GM04503 (cell line): ENCODE data around the gene RBPJL.

Experiments used
- DNase-seq: peaks from one replicate; pipeline ENCODE4 v3.0.0-alpha.2; 2012; ENCODE audit warnings: low read depth

Gene RBPJL

GRCh38 chr20:45317826-45318225 lies 11.2 kb downstream of the RBPJL start:
- no peak for DNase-seq

- no peak for DNase-seq
These were observed 11.8 kb downstream of the RBPJL start for GRCh38 chr20:45318386-45318939.

- no peak for DNase-seq
These were observed 12.3 kb downstream of the RBPJL start for GRCh38 chr20:45318948-45319347.

GRCh38 chr20:45320948-45321595 lies 14.4 kb downstream of the RBPJL start:
- no peak for DNase-seq

- DNase-seq = no peak
These were observed 16.3 kb downstream of the RBPJL start for GRCh38 chr20:45322952-45323383.

- no peak for DNase-seq
These were observed 17.1 kb downstream of the RBPJL start for GRCh38 chr20:45323731-45324130.

- DNase-seq = no peak
These were observed 18.7 kb downstream of the RBPJL start for GRCh38 chr20:45325371-45325770.

- DNase-seq = no peak
These were observed 21.8 kb downstream of the RBPJL start for GRCh38 chr20:45328451-45328850.

- no peak for DNase-seq
These were observed 23.1 kb downstream of the RBPJL start for GRCh38 chr20:45329497-45330319.

GRCh38 chr20:45330476-45330875 lies 23.8 kb downstream of the RBPJL start:
- DNase-seq = no peak

GRCh38 chr20:45336530-45337366 lies 30.1 kb downstream of the RBPJL start:
- DNase-seq = peak; percentile 86

- peak; percentile 87 for DNase-seq
These were observed 30.9 kb downstream of the RBPJL start for GRCh38 chr20:45337367-45338120.

- DNase-seq = no peak
These were observed 31.7 kb downstream of the RBPJL start for GRCh38 chr20:45338121-45339030.

GRCh38 chr20:45339084-45339483 lies 32.4 kb downstream of the RBPJL start:
- no peak for DNase-seq

- no peak for DNase-seq
These were observed 33.2 kb downstream of the RBPJL start for GRCh38 chr20:45339799-45340198.

- DNase-seq = no peak
These were observed 33.7 kb downstream of the RBPJL start for GRCh38 chr20:45340236-45340847.

GRCh38 chr20:45340951-45341350 lies 34.3 kb downstream of the RBPJL start:
- no peak for DNase-seq

GRCh38 chr20:45341579-45341938 lies 34.9 kb downstream of the RBPJL start:
- DNase-seq = no peak

- DNase-seq = no peak
These were observed 35.6 kb downstream of the RBPJL start for GRCh38 chr20:45341939-45342854.
